KMS-11 (cell line): ENCODE data around the gene KIAA0513.

ENCODE experiments used
- H2AFZ ChIP-seq: fragments of 200-600 bp; sonication (generic); 2 replicates; pipeline ENCODE4 v1.6.1; 2016; ENCODE audit warnings: antibody characterized with exemption, mixed run types, low read depth
- H3K27ac ChIP-seq: fragments of 200-600 bp; sonication (generic); 2 replicates; pipeline ENCODE4 v1.6.1; 2016; ENCODE audit warnings: mild to moderate bottlenecking, mixed run types
- H3K27me3 ChIP-seq: fragments of 200-600 bp; sonication (generic); 2 replicates; pipeline ENCODE4 v1.6.1; 2017; ENCODE audit warnings: mild to moderate bottlenecking, low read depth, mixed run types, moderate library complexity; ENCODE audit not compliant: insufficient read depth
- H3K36me3 ChIP-seq: fragments of 200-600 bp; sonication (generic); 2 replicates; pipeline ENCODE4 v1.6.1; 2017; ENCODE audit warnings: mild to moderate bottlenecking, mixed run types; ENCODE audit not compliant: insufficient read depth
- H3K4me1 ChIP-seq: fragments of 200-600 bp; sonication (generic); 2 replicates; pipeline ENCODE4 v1.6.1; 2016; ENCODE audit warnings: mild to moderate bottlenecking, low read depth, mixed run types; ENCODE audit not compliant: poor library complexity, severe bottlenecking
- H3K4me2 ChIP-seq: fragments of 200-600 bp; sonication (generic); 2 replicates; pipeline ENCODE4 v1.7.0; 2016; ENCODE audit warnings: mild to moderate bottlenecking, mixed run types
- H3K4me3 ChIP-seq: fragments of 200-600 bp; sonication (generic); IDR thresholded peaks from 2 replicates; pipeline ENCODE4 v1.6.1; 2017; ENCODE audit warnings: low read depth, low read length, mixed read lengths; ENCODE audit not compliant: insufficient read depth
- H3K79me2 ChIP-seq: fragments of 200-600 bp; sonication (generic); 2 replicates; pipeline ENCODE4 v1.6.1; 2016; ENCODE audit warnings: low read depth, mixed run types; ENCODE audit not compliant: insufficient read depth
- H3K9ac ChIP-seq: fragments of 200-600 bp; sonication (generic); 2 replicates; pipeline ENCODE4 v1.6.1; 2016; ENCODE audit warnings: mild to moderate bottlenecking, mixed run types
- H4K20me1 ChIP-seq: fragments of 200-600 bp; sonication (generic); 2 replicates; pipeline ENCODE4 v1.6.1; 2016; ENCODE audit warnings: mild to moderate bottlenecking, mixed run types; ENCODE audit not compliant: insufficient read depth
- CTCF ChIP-seq: fragments of 200-600 bp; sonication (generic); conservative IDR thresholded peaks from 2 replicates; pipeline ENCODE4 v1.6.1; 2017; ENCODE audit warnings: low read depth, mild to moderate bottlenecking, antibody characterized with exemption, low read length, moderate library complexity, mixed read lengths

Gene KIAA0513

GRCh38 chr16:84986102-84986501 is 41.5 kb upstream of the KIAA0513 start:
- H3K4me2 ChIP-seq = no peak overlapping the region
- H4K20me1 ChIP-seq = no peaks in the 10 kb centered on the region
- TF ChIP-seq CTCF = no peak
- H3K36me3 ChIP-seq = peaks cover 6% of the 10 kb centered on the region; the same call in 1 of the 2 replicates
- no peak overlapping the region for H2AFZ ChIP-seq
- H3K27me3 ChIP-seq = no peaks in the 10 kb centered on the region
- no peak overlapping the region for H3K4me3 ChIP-seq
- H3K27ac ChIP-seq = no peak overlapping the region
- no peaks in the 10 kb centered on the region for H3K4me1 ChIP-seq
- no peak overlapping the region for H3K9ac ChIP-seq
- H3K79me2 ChIP-seq = no peaks in the 10 kb centered on the region

- Histone ChIP-seq H3K79me2 (no peaks in the 10 kb centered on the region), H3K4me1 (no peaks in the 10 kb centered on the region), H4K20me1 (no peaks in the 10 kb centered on the region), H2AFZ (no peak overlapping the region), H3K36me3 (peaks cover 6% of the 10 kb centered on the region; the same call in 1 of the 2 replicates), H3K27ac (no peak overlapping the region), H3K9ac (no peak overlapping the region), H3K4me2 (no peak overlapping the region), H3K27me3 (no peaks in the 10 kb centered on the region), H3K4me3 (no peak overlapping the region)
- TF ChIP-seq CTCF = no peak
Measured at GRCh38 chr16:84986879-84987278, 40.7 kb upstream of the KIAA0513 start.

- Histone ChIP-seq H3K27ac (no peak overlapping the region), H3K4me3 (no peak overlapping the region), H3K27me3 (no peaks in the 10 kb centered on the region), H2AFZ (no peak overlapping the region), H3K4me1 (no peaks in the 10 kb centered on the region), H3K9ac (no peak overlapping the region), H3K4me2 (no peak overlapping the region), H4K20me1 (no peaks in the 10 kb centered on the region), H3K79me2 (no peaks in the 10 kb centered on the region), H3K36me3 (peaks cover 6% of the 10 kb centered on the region; the same call in 1 of the 2 replicates)
- TF ChIP-seq CTCF = no peak
Measured at GRCh38 chr16:84988328-84989080, 39.1 kb upstream of the KIAA0513 start.

- TF ChIP-seq CTCF = no peak
- Histone ChIP-seq H3K79me2 (no peaks in the 10 kb centered on the region), H3K9ac (no peak overlapping the region), H3K36me3 (peaks cover 6% of the 10 kb centered on the region; the same call in 1 of the 2 replicates), H2AFZ (no peak overlapping the region), H3K27me3 (no peaks in the 10 kb centered on the region), H4K20me1 (no peaks in the 10 kb centered on the region), H3K27ac (no peak overlapping the region), H3K4me3 (no peak overlapping the region), H3K4me1 (no peaks in the 10 kb centered on the region), H3K4me2 (no peak overlapping the region)
Measured at GRCh38 chr16:84989749-84990620, 37.6 kb upstream of the KIAA0513 start.
